Measurements from ENCODE around the gene GCHFR.

DNA sequence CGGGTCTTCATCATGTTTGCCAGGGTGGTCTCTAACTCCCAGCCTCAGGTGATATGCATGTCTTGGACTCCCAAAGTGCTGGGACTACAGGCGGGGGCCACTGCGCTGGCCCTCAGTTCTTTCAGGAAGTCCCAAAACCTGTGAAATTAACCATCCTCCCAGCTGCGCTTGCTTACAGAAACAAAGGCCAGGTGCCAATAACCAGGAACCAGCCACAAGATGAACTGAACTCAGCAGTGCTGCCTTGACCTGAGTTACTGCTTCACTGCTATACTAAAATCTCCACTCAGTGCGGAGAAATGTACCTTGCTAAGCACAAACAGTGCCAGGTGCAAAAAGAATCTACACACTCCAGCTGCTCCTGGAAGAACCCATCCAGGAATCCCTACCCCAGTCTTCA is 3.9 kb upstream of the GCHFR start:
- TF ChIP-seq CTCF (IDR thresholded peaks at IDR 0.05; ENCODE audit: poor library complexity) (no peak), EZH2 (IDR thresholded peaks at IDR 0.05; ENCODE audit: borderline replicate concordance) (no peak)

Measured in hepatocyte (in vitro differentiated cells).